Endometrium (tissue), 2 donors: ENCODE results near the gene PIH1D1.

Experiments
- FAIRE-seq: peaks from 2 replicates; lab custom pipeline; 2012; peaks lifted over from hg19 to GRCh38; lab: Jason Lieb, UNC
- donor health status: control.
- donor health status: control.

PIH1D1 gene

GRCh38 chr19:49451430-49452181 lies at the start of gene PIH1D1:
Gene PIH1D1, minus strand, starts transcription at chr19:49451814. Its CDS starts 240 bp downstream, at chr19:49451574.
- FAIRE-seq = peak; percentile 93

- FAIRE-seq = no peak
These were observed 47.5 kb upstream of the PIH1D1 start for GRCh38 chr19:49499030-49499670.

GRCh38 chr19:49498475-49498874 lies 46.9 kb upstream of the PIH1D1 start:
- no peak for FAIRE-seq

GRCh38 chr19:49497789-49498103 lies 46.1 kb upstream of the PIH1D1 start:
- no peak for FAIRE-seq

GRCh38 chr19:49497047-49497788 lies 45.6 kb upstream of the PIH1D1 start:
- no peak for FAIRE-seq

- no peak for FAIRE-seq
These were observed 45.0 kb upstream of the PIH1D1 start for GRCh38 chr19:49496574-49497008.

- no peak for FAIRE-seq
These were observed 41.2 kb upstream of the PIH1D1 start for GRCh38 chr19:49492573-49493405.

GRCh38 chr19:49491804-49492572 lies 40.4 kb upstream of the PIH1D1 start:
- FAIRE-seq = no peak

- no peak for FAIRE-seq
These were observed 39.6 kb upstream of the PIH1D1 start for GRCh38 chr19:49491030-49491803.

GRCh38 chr19:49490287-49491029 lies 38.8 kb upstream of the PIH1D1 start:
- no peak for FAIRE-seq

- no peak for FAIRE-seq
These were observed 38.1 kb upstream of the PIH1D1 start for GRCh38 chr19:49489601-49490167.

GRCh38 chr19:49488863-49489537 lies 37.4 kb upstream of the PIH1D1 start:
- no peak for FAIRE-seq

- no peak for FAIRE-seq
These were observed 36.6 kb upstream of the PIH1D1 start for GRCh38 chr19:49488046-49488862.

GRCh38 chr19:49487277-49488045 lies 35.8 kb upstream of the PIH1D1 start, which contains the start of gene RPL13A:
Gene RPL13A, plus strand, starts transcription at chr19:49487608. Its CDS starts 22 bp downstream, at chr19:49487630.
- FAIRE-seq = peak; percentile 95

GRCh38 chr19:49486710-49487276 lies 35.2 kb upstream of the PIH1D1 start:
- FAIRE-seq = no peak

GRCh38 chr19:49486232-49486631 lies 34.6 kb upstream of the PIH1D1 start:
- FAIRE-seq = no peak
